G401 (cell line): ENCODE measurements around the gene SELENOM. TPM values are rescaled to one million over a fixed set of nuclear protein-coding genes. Genes with fewer than 3 reads are reported as not detected.

Experiments used
- DNase-seq: peaks from one replicate; pipeline ENCODE4 v3.0.0-alpha.2; 2015; ENCODE audit warnings: low spot score
- in situ Hi-C: cut with HindIII; loops from 2 replicates; pipeline ENCODE4 v1.10.0; 2016; ENCODE audit warnings: low sequenced_read_pairs, mixed read lengths
- total RNA-seq: library from RNA; depleted of rRNA; stranded (reverse); fragments of >200 nt; shearing (Covaris generic); gene quantifications from 2 replicates; pipeline ENCODE4 v1.2.3, GENCODE V29; 2014

SELENOM gene
- total RNA-seq, 1 experiment from 2014 or later = 55.1 TPM

DNA sequence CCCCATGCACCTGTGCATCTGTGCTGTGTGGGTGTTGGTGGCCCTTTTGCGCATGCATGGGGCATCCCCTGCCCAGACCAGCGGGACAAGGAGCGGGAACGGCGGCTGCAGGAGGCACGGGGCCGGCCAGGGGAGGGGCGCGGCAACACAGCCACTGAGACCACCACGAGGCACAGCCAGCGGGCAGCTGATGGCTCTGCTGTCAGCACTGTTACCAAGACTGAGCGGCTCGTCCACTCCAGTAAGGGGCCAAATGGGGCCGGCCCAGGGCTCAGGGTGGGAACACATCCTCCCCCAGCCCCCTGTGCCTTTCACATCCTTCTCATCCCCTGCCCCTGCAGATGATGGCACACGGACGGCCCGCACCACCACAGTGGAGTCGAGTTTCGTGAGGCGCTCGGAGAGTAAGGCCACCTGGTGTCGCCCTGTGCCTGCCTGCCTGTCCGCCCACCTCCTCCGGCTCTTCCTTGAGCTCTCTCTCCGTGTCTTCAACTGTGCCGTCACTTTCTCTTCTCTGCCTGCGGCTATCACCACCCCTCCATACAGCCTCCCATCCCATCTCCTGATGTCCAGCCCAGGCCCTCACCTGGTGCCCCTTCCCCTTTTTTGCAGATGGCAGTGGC is 10.6 kb downstream of the SELENOM start:
- in situ Hi-C loops = no loop called here
- no peak for DNase-seq

DNA sequence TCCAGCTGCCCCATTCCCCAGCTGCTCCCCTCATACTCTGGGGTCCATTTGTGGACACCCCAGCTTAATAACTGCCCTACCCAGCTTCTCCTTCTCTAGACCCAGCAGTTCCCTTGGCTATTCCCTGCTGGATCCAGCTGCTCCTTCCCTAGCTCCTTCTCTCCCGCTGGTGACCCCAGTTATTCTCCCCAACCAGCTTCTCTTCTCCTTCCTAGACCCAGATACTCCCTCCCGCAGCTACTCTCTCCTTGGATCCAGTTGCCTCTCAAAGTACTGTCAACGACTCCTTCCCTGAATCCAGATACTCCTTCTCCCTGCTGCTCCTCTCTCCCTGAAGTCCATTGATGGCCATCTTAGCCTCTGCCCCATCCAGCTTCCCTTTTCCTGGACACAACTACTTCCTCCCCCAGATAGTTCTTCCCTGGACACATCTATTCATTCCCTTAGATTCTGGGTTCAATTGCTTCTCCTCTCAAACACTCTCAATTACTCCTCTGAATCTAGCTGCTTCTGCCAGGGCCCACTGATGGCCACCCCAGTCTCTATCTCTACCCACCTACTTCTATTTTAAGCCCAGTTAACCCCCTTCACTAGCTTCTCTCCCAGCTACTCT is 11.6 kb downstream of the SELENOM start:
- no peak for DNase-seq
- in situ Hi-C loops = no loop called here

DNA sequence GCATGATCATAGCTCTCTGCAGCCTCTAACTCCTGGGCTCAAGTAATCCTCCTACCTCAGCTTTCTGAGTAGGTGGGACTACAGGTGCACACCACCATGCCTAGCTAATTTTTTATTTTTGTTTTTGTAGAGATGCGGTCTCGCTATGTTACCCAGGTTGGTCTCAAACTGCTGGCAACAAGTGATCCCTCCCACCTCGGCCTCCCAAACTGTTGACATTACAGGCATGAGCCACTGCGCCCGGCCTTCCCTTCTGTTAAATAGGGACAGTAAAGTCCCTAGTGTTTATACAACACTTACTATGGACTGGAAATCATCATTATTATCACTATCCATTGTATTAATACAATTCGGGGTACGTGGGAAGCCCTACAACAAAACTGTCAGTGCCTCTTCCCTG is 12.6 kb downstream of the SELENOM start:
- in situ Hi-C loops = no loop called here
- DNase-seq = no peak

DNA sequence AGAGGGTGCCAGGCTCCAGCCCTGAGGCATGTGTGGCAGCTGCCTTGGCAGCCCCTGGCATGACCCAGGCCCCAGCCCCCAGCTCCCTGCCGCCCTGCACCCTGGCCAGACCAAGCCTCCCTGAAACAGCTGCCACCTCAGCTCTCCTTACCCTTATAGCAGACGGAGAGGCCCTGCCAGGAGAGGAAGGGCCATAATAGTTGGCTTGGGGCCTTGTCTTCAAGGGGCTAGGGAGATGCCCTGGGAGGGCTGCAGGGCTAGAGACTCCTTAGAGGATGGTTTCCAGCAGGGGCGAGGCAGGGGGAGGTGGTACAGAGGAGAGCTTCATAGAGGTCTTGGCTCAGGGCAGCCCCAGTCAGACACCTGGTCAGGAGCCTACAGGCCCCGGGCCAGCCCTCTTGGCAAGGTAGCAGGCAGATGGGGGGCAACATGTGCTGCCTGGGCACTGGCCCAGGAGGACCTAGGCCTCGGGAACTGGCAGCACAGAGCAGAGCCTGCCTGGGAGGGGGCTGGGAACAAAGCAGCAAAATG is 13.3 kb downstream of the SELENOM start:
- in situ Hi-C loops = no loop called here
- DNase-seq = peak; percentile 93

DNA sequence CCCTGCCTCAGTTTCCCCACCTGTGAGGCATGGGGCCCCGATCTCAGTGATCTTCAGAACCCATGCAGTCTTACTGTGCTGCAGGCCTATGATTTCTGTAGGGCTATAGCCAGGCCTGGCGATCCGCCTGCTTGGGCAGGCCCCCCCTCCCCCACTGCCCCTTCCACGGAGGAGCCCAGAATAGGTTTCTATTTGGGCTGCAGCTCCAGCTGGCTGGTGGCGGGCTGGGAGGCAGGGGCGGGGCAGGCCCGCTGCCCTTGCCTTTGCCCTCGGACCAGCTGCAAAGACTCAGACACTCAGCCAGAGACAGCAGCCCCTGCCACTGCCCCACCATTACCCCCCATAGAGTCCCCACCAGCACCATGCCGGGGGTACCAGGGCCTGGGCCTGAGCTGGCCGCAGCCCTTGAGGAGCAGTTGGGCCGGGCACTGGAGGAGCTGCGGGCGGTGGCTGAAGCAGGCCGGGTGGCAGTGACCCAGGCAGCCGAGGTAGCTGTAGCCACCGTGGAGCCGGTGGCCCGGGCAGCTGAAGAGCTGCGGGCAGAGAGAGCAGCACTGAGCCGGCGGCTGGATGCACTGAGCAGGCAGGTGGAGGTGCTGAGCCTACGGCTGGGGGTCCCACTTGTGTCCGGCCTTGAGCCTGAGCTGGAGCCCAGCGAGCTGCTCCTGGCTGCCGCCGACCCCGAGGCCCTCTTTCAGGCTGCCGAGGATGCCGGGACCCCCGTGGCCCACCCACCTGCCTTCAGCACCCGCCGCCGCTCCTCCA is 14.1 kb downstream of the SELENOM start:
- in situ Hi-C loops = no loop called here
- DNase-seq = peak; percentile 48

DNA sequence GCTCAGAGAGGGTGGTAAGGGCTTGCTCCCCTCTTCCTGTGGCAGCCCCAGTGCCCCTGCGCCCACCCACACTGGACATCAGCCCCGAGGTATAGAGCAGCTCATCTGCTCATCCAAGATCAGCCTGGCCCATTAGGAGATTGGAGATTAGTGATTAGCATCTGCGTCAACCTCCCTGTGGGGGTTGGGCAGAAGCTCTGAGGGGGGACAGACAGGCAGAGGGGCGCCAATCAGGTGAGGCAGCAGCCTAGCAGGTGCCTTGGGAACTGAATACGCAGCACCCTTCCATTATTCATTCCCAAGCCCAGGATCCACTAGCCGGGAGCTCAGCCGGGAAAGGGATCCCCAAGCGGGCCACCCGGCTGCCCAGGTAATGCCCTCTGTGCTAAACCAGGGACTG is 15.2 kb downstream of the SELENOM start:
- DNase-seq = no peak
- in situ Hi-C loops = no loop called here

DNA sequence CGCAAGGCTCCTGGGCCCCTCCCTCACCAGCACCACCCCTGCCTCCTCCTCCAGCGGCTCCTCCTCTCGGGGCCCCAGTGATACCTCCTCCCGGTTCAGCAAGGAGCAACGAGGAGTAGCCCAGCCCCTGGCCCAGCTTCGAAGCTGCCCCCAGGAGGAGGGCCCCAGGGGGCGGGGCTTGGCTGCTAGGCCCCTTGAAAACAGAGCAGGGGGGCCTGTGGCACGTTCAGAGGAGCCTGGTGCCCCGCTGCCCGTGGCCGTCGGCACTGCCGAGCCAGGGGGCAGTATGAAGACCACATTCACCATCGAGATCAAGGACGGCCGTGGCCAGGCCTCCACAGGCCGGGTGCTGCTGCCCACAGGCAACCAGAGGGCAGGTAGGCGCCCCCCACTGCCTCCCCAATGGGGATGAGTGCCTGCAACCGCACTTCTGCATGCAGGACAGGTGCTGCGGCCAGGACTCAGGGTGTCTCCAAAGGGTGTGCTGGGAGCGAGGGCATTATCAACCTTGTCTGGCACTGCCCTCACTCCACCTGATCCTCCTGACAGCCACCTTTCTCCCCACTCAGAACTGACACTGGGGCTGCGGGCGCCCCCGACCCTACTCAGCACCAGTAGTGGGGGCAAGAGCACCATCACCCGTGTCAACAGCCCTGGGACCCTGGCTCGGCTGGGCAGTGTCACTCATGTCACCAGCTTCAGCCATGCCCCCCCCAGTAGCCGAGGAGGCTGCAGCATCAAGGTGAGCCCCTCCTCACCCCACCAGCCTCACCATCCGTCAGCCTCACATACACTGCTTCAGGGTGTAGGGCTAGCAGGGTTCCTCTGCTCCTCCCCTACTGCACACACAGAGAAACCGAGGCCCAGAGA is 16.0 kb downstream of the SELENOM start:
- in situ Hi-C loops = no loop called here
- no peak for DNase-seq

DNA sequence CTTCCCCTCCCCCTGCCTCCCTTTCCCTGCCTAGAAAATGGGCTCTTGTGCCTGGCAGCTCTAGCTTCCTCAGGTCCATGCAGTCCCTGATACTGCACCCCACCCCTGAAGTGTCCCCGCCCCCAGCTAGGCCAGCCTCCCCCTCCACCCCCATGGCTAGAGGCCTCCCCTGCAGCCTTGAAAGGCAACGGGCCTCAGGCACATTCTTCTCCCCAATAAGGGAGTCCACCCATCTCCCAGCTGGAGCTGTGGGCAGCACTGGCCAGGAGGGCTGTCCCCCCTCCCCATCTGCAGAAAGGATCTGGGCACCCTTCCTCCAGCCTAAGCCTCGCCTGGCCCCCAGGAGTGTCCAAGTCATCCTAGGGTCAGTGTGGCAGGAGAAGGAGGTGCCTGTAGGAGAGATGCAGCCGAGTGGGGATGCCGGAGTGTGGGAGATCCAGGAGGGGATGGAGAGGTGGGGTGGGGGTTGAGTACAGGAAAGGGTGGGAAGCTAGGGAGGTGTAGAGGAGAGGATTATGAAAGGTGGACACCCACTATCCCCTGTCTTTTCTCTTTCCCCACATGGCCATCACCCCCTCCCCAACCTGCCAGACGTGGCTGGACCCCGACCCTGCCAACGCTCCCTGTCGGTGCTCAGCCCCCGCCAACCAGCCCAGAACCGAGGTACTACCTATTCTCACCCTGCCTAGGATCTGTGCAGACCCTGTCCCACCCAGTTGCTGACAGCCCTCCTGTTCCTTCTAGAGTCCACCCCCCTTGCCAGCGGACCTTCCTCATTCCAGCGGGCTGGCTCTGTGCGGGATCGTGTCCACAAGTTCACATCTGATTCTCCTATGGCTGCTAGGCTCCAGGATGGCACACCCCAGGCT is 16.9 kb downstream of the SELENOM start:
- DNase-seq = no peak
- in situ Hi-C loops = no loop called here

DNA sequence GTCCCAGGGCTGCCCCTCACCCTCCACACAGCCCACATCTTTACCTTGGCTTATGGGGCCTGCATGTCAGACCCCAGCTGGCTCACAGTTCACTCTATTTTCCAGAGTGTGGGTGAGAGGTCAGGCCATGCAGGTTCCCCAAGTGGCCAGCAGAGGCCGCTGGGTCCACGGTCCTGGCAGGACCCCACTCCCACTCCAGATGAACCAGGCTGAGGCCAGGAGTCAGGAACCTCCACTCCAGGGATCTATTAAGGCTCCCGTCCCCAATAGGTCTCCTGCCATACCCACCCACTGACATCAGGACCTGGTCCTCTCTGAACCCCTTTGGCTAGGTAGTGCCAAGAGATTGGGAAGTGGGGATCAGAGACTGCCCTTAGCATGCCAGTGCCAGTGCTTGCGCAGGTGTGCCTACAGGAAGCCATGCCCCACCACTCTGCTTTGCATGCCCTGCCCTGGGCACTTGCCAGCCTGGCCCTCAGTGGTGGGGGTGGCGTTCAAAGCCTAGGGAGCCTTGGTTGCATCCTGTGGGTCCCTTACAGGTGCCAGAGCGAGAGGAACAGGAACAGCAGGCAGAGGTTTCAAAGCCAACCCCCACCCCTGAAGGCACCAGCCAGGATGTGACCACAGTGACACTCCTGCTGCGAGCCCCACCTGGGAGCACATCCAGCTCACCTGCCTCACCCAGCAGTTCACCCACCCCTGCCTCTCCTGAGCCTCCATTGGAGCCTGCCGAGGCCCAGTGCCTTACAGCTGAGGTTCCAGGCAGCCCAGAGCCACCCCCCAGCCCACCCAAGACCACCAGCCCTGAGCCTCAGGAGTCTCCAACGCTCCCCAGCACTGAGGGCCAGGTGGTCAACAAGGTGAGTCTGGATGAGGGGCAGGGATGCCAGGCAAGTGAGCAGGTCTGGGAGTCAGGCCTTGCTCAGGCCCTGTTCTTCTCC is 17.9 kb downstream of the SELENOM start:
- peak; percentile 49 for DNase-seq
- in situ Hi-C loops = no loop called here

DNA sequence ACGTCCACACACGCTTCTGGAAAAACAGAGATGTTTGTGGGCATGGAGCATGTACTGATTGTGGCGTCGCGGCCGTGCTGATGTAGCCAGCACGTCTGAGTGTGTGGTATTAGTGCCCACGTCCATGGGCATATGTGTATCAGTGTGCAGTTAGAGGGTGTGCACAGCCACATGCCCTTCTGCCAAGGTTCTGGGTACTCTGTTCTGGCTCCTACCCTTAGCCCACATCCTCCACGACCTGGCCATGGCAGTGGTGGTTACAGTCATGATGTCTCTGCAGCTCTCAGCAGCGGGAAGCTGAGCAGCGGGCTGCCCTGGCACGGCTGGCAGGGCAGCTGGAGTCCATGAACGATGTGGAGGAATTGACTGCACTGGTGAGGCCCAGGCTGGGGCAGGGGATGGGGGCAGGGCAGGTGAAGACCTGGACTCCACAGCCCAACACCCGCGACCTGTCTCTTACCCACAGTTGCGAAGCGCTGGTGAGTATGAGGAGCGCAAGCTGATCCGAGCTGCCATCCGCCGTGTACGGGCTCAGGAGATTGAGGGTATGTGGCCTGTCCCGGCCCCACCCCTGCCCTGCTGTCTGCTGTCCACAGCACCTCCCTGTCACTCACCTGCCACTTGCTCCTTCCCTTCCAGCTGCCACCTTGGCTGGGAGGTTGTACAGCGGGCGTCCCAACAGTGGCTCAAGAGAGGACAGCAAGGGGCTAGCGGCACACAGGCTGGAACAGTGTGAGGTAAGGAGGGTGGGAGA is 19.0 kb downstream of the SELENOM start:
- no peak for DNase-seq
- in situ Hi-C loops = no loop called here

DNA sequence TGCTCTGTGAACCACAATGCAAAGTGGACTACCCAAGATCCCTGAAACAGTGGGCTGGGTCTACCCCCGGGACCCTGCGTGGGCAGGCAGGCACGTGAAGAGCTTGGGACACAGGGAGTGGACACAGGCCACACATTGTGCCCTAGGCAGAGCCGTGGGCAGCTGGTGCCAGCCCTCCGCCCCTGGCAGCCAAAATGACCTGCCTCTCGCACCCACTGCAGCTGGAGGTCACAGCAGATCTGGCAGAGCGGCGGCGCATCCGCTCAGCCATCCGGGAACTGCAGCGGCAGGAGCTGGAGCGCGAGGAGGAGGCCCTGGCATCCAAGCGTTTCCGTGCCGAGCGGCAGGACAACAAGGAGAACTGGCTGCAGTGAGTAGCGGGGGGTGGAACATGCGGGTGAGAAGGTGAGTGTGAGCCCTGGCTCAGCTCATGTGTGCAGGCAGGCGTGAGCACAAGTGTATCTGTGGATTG is 19.6 kb downstream of the SELENOM start:
- in situ Hi-C loops = no loop called here
- no peak for DNase-seq

DNA sequence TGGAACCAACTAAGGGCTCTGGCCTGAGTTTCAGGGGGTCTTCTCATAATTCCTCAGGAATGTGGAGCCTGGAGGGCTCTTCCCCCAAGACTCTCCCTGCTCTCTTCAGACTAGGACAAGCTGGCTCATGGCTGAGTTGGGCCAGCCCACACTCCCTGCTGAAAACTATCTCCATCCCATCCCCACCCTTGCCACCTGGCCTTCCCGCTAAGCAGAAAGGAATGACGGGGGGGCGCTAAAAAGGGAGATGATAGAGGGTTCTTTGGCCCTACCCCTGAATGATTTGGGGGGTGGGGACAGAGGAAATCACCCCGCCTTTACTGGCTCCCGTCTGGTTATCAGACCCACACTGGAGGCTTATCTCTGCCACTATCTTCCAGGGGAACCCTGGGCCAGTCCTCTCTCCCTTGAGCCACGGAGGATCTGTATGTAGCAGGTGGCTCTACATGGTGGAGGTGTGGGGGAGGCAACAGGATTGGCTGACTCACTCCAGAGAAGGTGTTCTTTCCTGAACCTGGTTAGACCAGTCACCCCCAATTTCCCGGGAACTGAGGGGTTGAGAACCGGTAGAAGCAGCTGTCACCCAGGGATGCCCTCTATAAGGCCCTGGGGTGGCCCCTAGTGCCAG is 20.6 kb downstream of the SELENOM start:
- in situ Hi-C loops = no loop called here
- no peak for DNase-seq

DNA sequence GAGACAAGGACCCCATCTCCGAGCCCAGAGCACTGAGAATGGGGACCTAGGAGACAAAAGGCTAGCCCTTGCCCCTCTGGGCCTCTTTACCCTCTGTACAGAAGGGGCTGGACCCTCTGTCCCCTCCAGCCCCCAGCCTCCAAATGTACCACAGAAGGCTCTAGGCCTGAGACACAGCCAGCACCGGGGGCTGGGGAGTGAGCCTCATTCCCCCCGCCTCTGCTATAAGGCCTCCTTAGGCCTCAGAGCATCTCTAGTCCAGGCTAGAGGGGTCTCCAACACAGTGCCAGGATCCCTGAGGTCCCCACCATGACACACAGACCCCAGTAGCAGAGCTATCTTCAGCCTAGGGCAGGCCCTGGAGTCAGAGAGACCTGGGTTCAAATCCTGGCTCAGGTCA is 21.4 kb downstream of the SELENOM start:
- no peak for DNase-seq
- in situ Hi-C loops = no loop called here

DNA sequence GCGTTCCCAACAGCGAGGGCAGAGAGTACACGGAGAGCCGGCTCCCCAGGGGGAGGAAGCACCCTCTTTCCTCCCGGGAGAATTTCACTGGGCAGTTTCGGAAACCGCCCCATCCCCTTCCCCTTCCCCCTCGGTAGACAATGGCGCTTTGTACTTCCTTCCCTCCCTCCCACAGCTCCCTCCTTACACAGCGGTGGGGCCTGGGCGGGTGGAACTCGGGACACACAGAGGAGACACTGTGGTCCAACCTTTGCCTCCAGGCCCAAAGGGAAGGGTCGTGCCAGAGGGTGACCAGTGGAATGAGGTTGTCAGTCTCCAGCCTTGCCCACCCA is 21.9 kb downstream of the SELENOM start:
- no peak for DNase-seq
- in situ Hi-C loops = no loop called here

DNA sequence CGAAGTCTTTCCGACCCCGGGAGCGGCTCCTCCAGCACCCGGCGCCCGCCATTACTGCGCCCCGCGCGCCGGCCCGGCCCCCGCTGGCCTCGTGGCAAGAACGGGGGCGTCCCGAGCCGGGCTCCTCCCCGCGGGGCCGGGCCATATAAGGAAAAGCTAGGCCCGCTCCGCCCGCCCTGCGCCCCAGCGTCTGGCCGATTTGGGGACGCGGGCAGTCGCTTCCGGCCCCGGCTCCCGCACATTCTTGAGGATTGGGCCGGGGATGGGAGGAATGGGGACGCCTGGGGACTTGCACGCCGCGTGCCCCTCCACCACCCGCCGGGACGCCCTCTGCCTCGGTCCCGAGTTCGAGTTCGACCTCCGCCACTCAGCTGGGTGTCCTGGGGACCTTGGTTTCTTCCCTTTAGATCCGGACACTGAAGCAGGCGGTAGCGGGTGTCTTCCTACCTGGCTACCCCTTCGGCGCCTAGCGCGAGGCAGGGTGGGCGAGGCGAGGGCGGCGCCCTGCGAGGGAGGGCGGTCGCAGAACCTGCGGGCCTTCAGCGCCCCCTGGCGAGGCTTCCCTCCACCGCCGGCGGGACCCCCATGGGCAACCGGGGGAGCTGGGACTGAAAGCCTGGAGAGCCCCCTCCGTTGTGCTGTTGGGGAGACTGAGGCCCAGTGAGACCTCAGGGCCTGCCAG is 22.4 kb downstream of the SELENOM start:
- peak; percentile 45 for DNase-seq
- in situ Hi-C loops = no loop called here
